B cell (primary cell): ENCODE results near the gene WNT9B.

Source experiments
- CTCF ChIP-seq: fragments of 200-600 bp; IDR thresholded peaks from one replicate; pipeline ENCODE4 v1.8.0; 2022; ENCODE audit warnings: antibody characterized with exemption, mild to moderate bottlenecking
- EZH2 ChIP-seq: IDR thresholded peaks from 2 replicates; pipeline ENCODE4 v1.6.1; 2012; ENCODE audit warnings: borderline replicate concordance, low read depth, mild to moderate bottlenecking, moderate library complexity, low read length; ENCODE audit not compliant: insufficient read depth, poor library complexity, severe bottlenecking

GRCh38 chr17:46930051-46930450, 78.7 kb downstream of the WNT9B start:
- TF ChIP-seq CTCF (no peak), EZH2 (no peak)
